ENCODE data around the gene CBX5. TPM values are rescaled to one million over a fixed set of nuclear protein-coding genes. Genes with fewer than 3 reads are reported as not detected.

Gene CBX5
- total and polyA plus RNA-seq, 9 of the 15 experiments (the other 6 are each of a cell fraction or from before 2014, with no cell fraction given): 32.6 to 102 (median 59.2) TPM

- no peaks in the 10 kb centered on the region for H3K9me3 ChIP-seq (replicated peaks; ENCODE audit: control insufficient read depth, insufficient read depth, low read depth, low read length)
- H3K9me1 ChIP-seq (ENCODE audit: control insufficient read depth, insufficient read depth, low read length): no peaks in the 10 kb centered on the region
- no peak overlapping the region for H3K4me3 ChIP-seq
- H3K27ac ChIP-seq (ENCODE audit: extremely low read depth, low read depth, low read length): no peak overlapping the region
- no peak for TF ChIP-seq FOXJ3 (CRISPR knock-in tag; IDR thresholded peaks at IDR 0.05)
- TF ChIP-seq MEF2D (tag; conservative IDR thresholded peaks at IDR 0.05; ENCODE audit: low read depth): no peak
- no peak for TF ChIP-seq KDM4B (IDR thresholded peaks at IDR 0.05; ENCODE audit: borderline replicate concordance in 2 of 2, low read depth in 1 of 2)
- TF ChIP-seq ZNF408 (CRISPR knock-in tag; IDR thresholded peaks at IDR 0.05; ENCODE audit: low read depth): no peak
- H3K4me1 ChIP-seq (replicated peaks in 1 of 2; ENCODE audit: control insufficient read depth in 2 of 2, insufficient read depth in 2 of 2, low read length in 2 of 2): peaks cover 4 to 8% of the 10 kb centered on the region in 2 experiments; a peak in 2 of 5 replicates
- 90% methylated on average over 1 of the region's 1 CpG for WGBS (ENCODE audit: insufficient coverage, low coverage, missing lambda C conversion rate)
- peaks cover 36% of the 10 kb centered on the region for H3K36me3 ChIP-seq (ENCODE audit: control insufficient read depth, insufficient read depth, low read length)
- H3K4me2 ChIP-seq (ENCODE audit: insufficient read depth, low read length): no peak overlapping the region
- ATAC-seq (no peak), FAIRE-seq (no peak), DNase-seq (ENCODE audit: extremely low read depth in 1 of 4, low spot score in 3 of 4) (no peak)
- intact Hi-C loops (cut with micrococcal nuclease): no loop called here
- CTCF ChIA-PET (ENCODE audit: low intra/inter-chr PET ratio): no interaction called here
- no peaks in the 10 kb centered on the region for H3K27me3 ChIP-seq (ENCODE audit: control insufficient read depth in 2 of 2, insufficient read depth in 2 of 2, low read length in 2 of 2)
- BruUV-seq (replicated peaks): no TSS peak
- no peaks in the 10 kb centered on the region for H4K20me1 ChIP-seq (replicated peaks; ENCODE audit: control insufficient read depth, insufficient read depth, low read length)
- H2AFZ ChIP-seq (ENCODE audit: low read depth, low read length): no peak overlapping the region
- peaks cover 44% of the 10 kb centered on the region for H3K79me2 ChIP-seq (ENCODE audit: control insufficient read depth, insufficient read depth, low read length)
- no peak overlapping the region for H3K9ac ChIP-seq (ENCODE audit: insufficient read depth in 1 of 2, low read depth in 2 of 2, low read length in 2 of 2)
- POLR2A ChIA-PET: interaction anchor here (0.8 to 5.7 kb wide), 4 partner anchors 8 to 21 kb away, joined by 4 to 46 read pairs (median 4); partner anchors contain the start of genes CBX5 and HNRNPA1
- in situ Hi-C loops (cut with MboI): no loop called here
These were observed 7.7 kb downstream of the CBX5 start for GRCh38 chr12:54272214-54272613.

- POLR2A ChIA-PET: interaction anchor here (0.6 to 5.7 kb wide), 6 partner anchors 8 to 19 kb away, joined by 3 to 46 read pairs (median 4); partner anchors contain the start of genes CBX5 and HNRNPA1
- no peak for FAIRE-seq
- intact Hi-C loops (cut with micrococcal nuclease) (no loop called here), in situ Hi-C loops (cut with MboI) (no loop called here)
- CTCF ChIA-PET (ENCODE audit: low intra/inter-chr PET ratio): no interaction called here
- Histone ChIP-seq H3K27ac (ENCODE audit: extremely low read depth, low read depth, low read length) (no peak overlapping the region), H3K36me3 (ENCODE audit: control insufficient read depth, insufficient read depth, low read length) (peaks cover 28% of the 10 kb centered on the region), H3K9ac (ENCODE audit: insufficient read depth in 1 of 2, low read depth in 2 of 2, low read length in 2 of 2) (no peak overlapping the region; a peak in 1 of 4 replicates), H3K27me3 (ENCODE audit: control insufficient read depth in 2 of 2, insufficient read depth in 2 of 2, low read length in 2 of 2) (no peaks in the 10 kb centered on the region), H3K4me3 (no peak overlapping the region), H3K9me1 (ENCODE audit: control insufficient read depth, insufficient read depth, low read length) (no peaks in the 10 kb centered on the region), H3K79me2 (ENCODE audit: control insufficient read depth, insufficient read depth, low read length) (peaks cover 25% of the 10 kb centered on the region), H3K4me2 (ENCODE audit: insufficient read depth, low read length) (no peak overlapping the region), H4K20me1 (replicated peaks; ENCODE audit: control insufficient read depth, insufficient read depth, low read length) (no peaks in the 10 kb centered on the region), H3K9me3 (replicated peaks; ENCODE audit: control insufficient read depth, insufficient read depth, low read depth, low read length) (no peaks in the 10 kb centered on the region), H2AFZ (ENCODE audit: low read depth, low read length) (no peak overlapping the region), H3K4me1 (replicated peaks in 1 of 2; ENCODE audit: control insufficient read depth in 2 of 2, insufficient read depth in 2 of 2, low read length in 2 of 2) (peaks cover 6 to 9% of the 10 kb centered on the region in 2 experiments; a peak in 4 of 5 replicates)
- ATAC-seq: no peak; the same call in 2 of the 3 replicates
- 69% methylated on average over 2 of the region's 2 CpGs for WGBS (ENCODE audit: insufficient coverage, low coverage, missing lambda C conversion rate)
- BruUV-seq (replicated peaks): no TSS peak
- no peak for DNase-seq (ENCODE audit: extremely low read depth in 1 of 4, low spot score in 3 of 4)
- TF ChIP-seq CEBPZ (IDR thresholded peaks at IDR 0.05; ENCODE audit: borderline replicate concordance, low read depth, low read length): no peak
- TF ChIP-seq HMG20A (CRISPR knock-in tag; conservative IDR thresholded peaks at IDR 0.05): no peak
These were observed 9.6 kb downstream of the CBX5 start for GRCh38 chr12:54270345-54270744.
